ENCODE results near the gene RASGRF1.

RASGRF1 gene

GRCh38 chr15:79084308-79084968 lies 6.1 kb downstream of the RASGRF1 start:
- no peak for TF ChIP-seq CTCF (IDR thresholded peaks at IDR 0.05)

- TF ChIP-seq CTCF (IDR thresholded peaks at IDR 0.05) = no peak
Measured at GRCh38 chr15:79083154-79083553, 7.4 kb downstream of the RASGRF1 start.

GRCh38 chr15:79082363-79083070 lies 8.1 kb downstream of the RASGRF1 start:
- TF ChIP-seq CTCF (IDR thresholded peaks at IDR 0.05) = no peak

GRCh38 chr15:79078763-79079410 lies 11.7 kb downstream of the RASGRF1 start:
- no peak for TF ChIP-seq CTCF (IDR thresholded peaks at IDR 0.05)

- no peak for TF ChIP-seq CTCF (IDR thresholded peaks at IDR 0.05)
Measured at GRCh38 chr15:79078003-79078402, 12.6 kb downstream of the RASGRF1 start.

- no peak for TF ChIP-seq CTCF (IDR thresholded peaks at IDR 0.05)
Measured at GRCh38 chr15:79076661-79077060, 13.9 kb downstream of the RASGRF1 start.

GRCh38 chr15:79075256-79075655 lies 15.3 kb downstream of the RASGRF1 start:
- TF ChIP-seq CTCF (IDR thresholded peaks at IDR 0.05) = no peak

Data from LNCAP (cell line).